GM12878 (cell line): ENCODE measurements around the gene HSPB1. TPM values are rescaled to one million over a fixed set of nuclear protein-coding genes. Genes with fewer than 3 reads are reported as not detected.

Experiments used
- ATAC-seq: fragments of 200-7000 bp; cut with Tn5 transposase; 3 replicates; pipeline ENCODE4 v1.9.1; 2020; ENCODE audit warnings: mild to moderate bottlenecking, moderate library complexity
- BruUV-seq: library from RNA; stranded (reverse); fragments of 400-500 nt; replicated peaks from 2 replicates; lab custom pipeline; 2021; lab: Mats Ljungman, UMichigan
- CTCF ChIA-PET: fragments of 300-600 bp; sonication (Branson Sonifier 250); formaldehyde crosslinking; extraction: SDS; loops from one replicate; lab custom pipeline; 2021; ENCODE audit warnings: inconsistent platforms; lab: Yijun Ruan, JAX
- POLR2A ChIA-PET: fragments of 350-600 bp; formaldehyde crosslinking; extraction: SDS; loops from one replicate; lab custom pipeline; 2021; ENCODE audit warnings: inconsistent platforms; lab: Charles Lee
- RAD21 ChIA-PET: fragments of 300-600 bp; sonication (Branson Sonifier 250); formaldehyde crosslinking; loops from one replicate; lab custom pipeline; 2023; ENCODE audit warnings: antibody characterized with exemption; ENCODE audit not compliant: unreplicated experiment; lab: Charles Lee
- SMC1A ChIA-PET: fragments of 300-600 bp; sonication (Branson Sonifier 250); formaldehyde crosslinking; loops from one replicate; lab custom pipeline; 2023; ENCODE audit not compliant: unreplicated experiment, uncharacterized antibody; lab: Charles Lee
- DNase-seq: peaks from one replicate; pipeline ENCODE4 v3.0.0-alpha.2; 2011; ENCODE audit warnings: low read depth, low spot score
- FAIRE-seq: peaks from 3 replicates; lab custom pipeline; 2011; peaks lifted over from hg19 to GRCh38; lab: Jason Lieb, UNC
- H2AFZ ChIP-seq: 2 replicates; pipeline ENCODE4 v1.6.0; 2011; ENCODE audit warnings: low read depth, low read length, control low read depth; ENCODE audit not compliant: control insufficient read depth
- H3K27ac ChIP-seq: 2 replicates; pipeline ENCODE4 v1.5.1; 2011; ENCODE audit warnings: control low read depth; ENCODE audit not compliant: control insufficient read depth, insufficient read depth
- H3K27me3 ChIP-seq, 2 experiments: replicated peaks in 1 of 2; 2 replicates each; pipeline versions ENCODE4 v1.6.0 to v1.6.1; 2011; ENCODE audit warnings: low read length in 1 of 2; ENCODE audit not compliant: control insufficient read depth in 2 of 2, insufficient read depth in 2 of 2
- H3K36me3 ChIP-seq, 2 experiments: 2 replicates each; pipeline ENCODE4 v1.5.1; 2011; ENCODE audit warnings: low read length in 1 of 2; ENCODE audit not compliant: control insufficient read depth in 2 of 2, insufficient read depth in 2 of 2
- H3K4me1 ChIP-seq: 2 replicates; pipeline ENCODE4 v1.6.1; 2011; ENCODE audit warnings: mild to moderate bottlenecking, low read length, moderate library complexity, mixed read lengths; ENCODE audit not compliant: control insufficient read depth, insufficient read depth
- H3K4me2 ChIP-seq: 2 replicates; pipeline ENCODE4 v1.6.0; 2011; ENCODE audit warnings: control low read depth; ENCODE audit not compliant: control insufficient read depth, insufficient read depth
- H3K4me3 ChIP-seq: fragments of 200-600 bp; sonication (generic); 2 replicates; pipeline ENCODE4 v1.5.1; 2016
- H3K79me2 ChIP-seq: 2 replicates; pipeline ENCODE4 v1.6.0; 2011; ENCODE audit warnings: low read length; ENCODE audit not compliant: control insufficient read depth, insufficient read depth
- H3K9ac ChIP-seq: 2 replicates; pipeline ENCODE4 v1.8.0; 2011; ENCODE audit warnings: low read length, control low read depth, mixed read lengths; ENCODE audit not compliant: control insufficient read depth, insufficient read depth
- H3K9me3 ChIP-seq: replicated peaks from 3 replicates; pipeline ENCODE4 v1.5.1; 2011; ENCODE audit warnings: mild to moderate bottlenecking, low read length; ENCODE audit not compliant: control insufficient read depth, insufficient read depth
- H4K20me1 ChIP-seq: 2 replicates; pipeline ENCODE4 v1.6.0; 2011; ENCODE audit not compliant: control insufficient read depth, insufficient read depth
- ATF7 ChIP-seq: fragments of 450-650 bp; IDR thresholded peaks from 2 replicates; pipeline ENCODE4 v1.6.1; 2016; ENCODE audit warnings: low read depth, mild to moderate bottlenecking
- EP300 ChIP-seq, 2 experiments: fragments of 150-350 bp in 1 of 2; IDR thresholded peaks; 2 replicates each; pipeline ENCODE4 v1.6.1; 2011 to 2012; ENCODE audit warnings: low read depth in 2 of 2, low read length in 2 of 2, borderline replicate concordance in 1 of 2, improper control_type of control experiment in 1 of 2, inconsistent platforms in 1 of 2; ENCODE audit not compliant: control insufficient read depth in 1 of 2
- IRF4 ChIP-seq: IDR thresholded peaks from 2 replicates; pipeline ENCODE4 v1.6.1; 2011; ENCODE audit warnings: low read depth, low read length
- KLF5 ChIP-seq: fragments of 450-650 bp; IDR thresholded peaks from 2 replicates; pipeline ENCODE4 v1.6.1; 2014; ENCODE audit warnings: mild to moderate bottlenecking; ENCODE audit not compliant: partially characterized antibody
- POLR2A ChIP-seq: IDR thresholded peaks from 2 replicates; pipeline ENCODE4 v1.6.1; 2011; ENCODE audit warnings: low read depth, mild to moderate bottlenecking, low read length
- POU2F2 ChIP-seq: IDR thresholded peaks from 3 replicates; pipeline ENCODE4 v1.6.1; 2011; ENCODE audit warnings: low read depth, mild to moderate bottlenecking, low read length, borderline replicate concordance
- RCOR1 ChIP-seq: conservative IDR thresholded peaks from 2 replicates; pipeline ENCODE4 v1.6.1; 2012; ENCODE audit warnings: low read depth, low read length, improper control_type of control experiment
- TCF7 ChIP-seq: IDR thresholded peaks from 2 replicates; pipeline ENCODE4 v1.6.1; 2014; ENCODE audit warnings: antibody characterized with exemption, borderline replicate concordance
- ZNF24 ChIP-seq: fragments of 450-650 bp; IDR thresholded peaks from 2 replicates; pipeline ENCODE4 v1.6.1; 2017; ENCODE audit warnings: antibody characterized with exemption, mild to moderate bottlenecking
- WGBS: methylation state at CpG from one replicate; pipeline ENCODE4 v1.1.6; 2016; ENCODE audit warnings: low lambda C conversion rate; ENCODE audit not compliant: insufficient replicate concordance, insufficient coverage; ENCODE audit errors: missing lambda C conversion rate; 5-methylcytosine and 5-hydroxymethylcytosine counted together
- in situ Hi-C: fragments of 300-500 bp; cut with MboI; formaldehyde crosslinking; loops from 9 replicates; pipeline ENCODE4 v1.14.3; 2018; ENCODE audit warnings: mixed read lengths
- intact Hi-C: fragments of 100-400 bp; cut with micrococcal nuclease; formaldehyde crosslinking; loops from one replicate; pipeline ENCODE4 v1.14.2; 2022; ENCODE audit not compliant: unreplicated experiment
- polyA plus RNA-seq, 11 experiments: library from polyadenylated mRNA; depleted of rRNA in 4 of 11; unstranded in 6 of 11; stranded (reverse) in 5 of 11; fragments of >200 nt; fragmentation: Nextera tagmentation in 4 of 11; fragmentation: Illumina TruSeq in 1 of 11; extraction: Ambion mirVana in 4 of 11; extraction: Trizol in 1 of 11; gene quantifications; 1 replicate in 1 of 11; 2 replicates in 10 of 11; pipeline versions ENCODE4 v1.2.1 to v1.2.3, GENCODE V29; 2011 to 2016; ENCODE audit warnings: inconsistent platforms in 2 of 11, missing spikeins in 2 of 11, low read depth in 1 of 11
- total RNA-seq, 4 experiments: library from RNA; depleted of rRNA in 3 of 4; stranded (reverse); fragments of >200 nt in 3 of 4; fragmentation: Illumina TruSeq in 1 of 4; extraction: Trizol in 1 of 4; gene quantifications; 2 replicates each; pipeline versions ENCODE4 v1.2.1 to v1.2.3, GENCODE V29; 2013 to 2021
- TF ChIP-seq, protein P1 (sequence below): fragments of 450-650 bp; IDR thresholded peaks from 2 replicates; pipeline ENCODE4 v1.6.1; 2017; ENCODE audit warnings: mild to moderate bottlenecking
- TF ChIP-seq, protein P2 (sequence below): IDR thresholded peaks from 2 replicates; pipeline ENCODE4 v1.6.1; 2011; ENCODE audit warnings: low read depth, mild to moderate bottlenecking, low read length, moderate library complexity, borderline replicate concordance; ENCODE audit errors: extremely low read depth
- TF ChIP-seq, protein P3 (sequence below): IDR thresholded peaks from 2 replicates; pipeline ENCODE4 v1.6.1; 2012; ENCODE audit warnings: low read depth, low read length, improper control_type of control experiment

Gene HSPB1
- total and polyA plus RNA-seq, 10 of the 15 experiments (the other 5 are each of a cell fraction or from before 2014, with no cell fraction given) = 13.7 to 297 (median 62.0) TPM

DNA sequence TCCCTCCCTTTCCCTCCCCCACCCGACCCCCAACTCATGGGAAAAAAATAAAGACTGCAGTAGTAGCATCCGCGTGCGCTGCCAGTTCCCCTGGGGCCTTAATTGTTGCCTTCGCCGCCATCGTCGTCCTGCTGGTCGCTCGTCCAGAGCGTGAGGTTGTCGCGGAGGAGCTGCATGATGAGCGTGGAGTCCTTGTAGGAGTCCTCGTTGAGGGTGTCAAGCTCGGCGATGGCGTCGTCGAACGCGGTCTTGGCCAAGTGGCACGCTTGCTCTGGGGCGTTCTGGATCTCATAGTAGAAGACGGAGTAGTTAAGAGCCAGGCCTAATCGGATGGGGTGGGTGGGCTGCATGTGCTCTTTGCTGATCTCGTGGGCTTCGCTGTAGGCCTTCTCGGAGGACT, 27.0 kb downstream of the HSPB1 start:
- ChIA-PET SMC1A (no interaction called here), CTCF (no interaction called here), POLR2A (interaction anchor here (0.6 kb wide), 1 partner anchor 291 kb away, joined by 5 read pairs; no protein-coding TSS in a partner anchor), RAD21 (interaction anchor here (0.5 kb wide), 1 partner anchor 145 kb away, joined by 3 read pairs; no protein-coding TSS in a partner anchor)
- no peak for TF ChIP-seq POU2F2
- TF ChIP-seq POLR2A = no peak
- TF ChIP-seq EP300 (IDR thresholded peaks at IDR 0.05; ENCODE audit: borderline replicate concordance in 1 of 2, control insufficient read depth in 1 of 2, low read depth in 2 of 2, low read length in 2 of 2) = no peak
- TF ChIP-seq, protein P1, sequence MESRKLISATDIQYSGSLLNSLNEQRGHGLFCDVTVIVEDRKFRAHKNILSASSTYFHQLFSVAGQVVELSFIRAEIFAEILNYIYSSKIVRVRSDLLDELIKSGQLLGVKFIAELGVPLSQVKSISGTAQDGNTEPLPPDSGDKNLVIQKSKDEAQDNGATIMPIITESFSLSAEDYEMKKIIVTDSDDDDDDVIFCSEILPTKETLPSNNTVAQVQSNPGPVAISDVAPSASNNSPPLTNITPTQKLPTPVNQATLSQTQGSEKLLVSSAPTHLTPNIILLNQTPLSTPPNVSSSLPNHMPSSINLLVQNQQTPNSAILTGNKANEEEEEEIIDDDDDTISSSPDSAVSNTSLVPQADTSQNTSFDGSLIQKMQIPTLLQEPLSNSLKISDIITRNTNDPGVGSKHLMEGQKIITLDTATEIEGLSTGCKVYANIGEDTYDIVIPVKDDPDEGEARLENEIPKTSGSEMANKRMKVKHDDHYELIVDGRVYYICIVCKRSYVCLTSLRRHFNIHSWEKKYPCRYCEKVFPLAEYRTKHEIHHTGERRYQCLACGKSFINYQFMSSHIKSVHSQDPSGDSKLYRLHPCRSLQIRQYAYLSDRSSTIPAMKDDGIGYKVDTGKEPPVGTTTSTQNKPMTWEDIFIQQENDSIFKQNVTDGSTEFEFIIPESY = no peak
- TF ChIP-seq IRF4 = no peak
- TF ChIP-seq TCF7 = no peak
- no peak for TF ChIP-seq RCOR1
- TF ChIP-seq, protein P2, sequence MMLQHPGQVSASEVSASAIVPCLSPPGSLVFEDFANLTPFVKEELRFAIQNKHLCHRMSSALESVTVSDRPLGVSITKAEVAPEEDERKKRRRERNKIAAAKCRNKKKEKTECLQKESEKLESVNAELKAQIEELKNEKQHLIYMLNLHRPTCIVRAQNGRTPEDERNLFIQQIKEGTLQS = no peak
- TF ChIP-seq, protein P3, sequence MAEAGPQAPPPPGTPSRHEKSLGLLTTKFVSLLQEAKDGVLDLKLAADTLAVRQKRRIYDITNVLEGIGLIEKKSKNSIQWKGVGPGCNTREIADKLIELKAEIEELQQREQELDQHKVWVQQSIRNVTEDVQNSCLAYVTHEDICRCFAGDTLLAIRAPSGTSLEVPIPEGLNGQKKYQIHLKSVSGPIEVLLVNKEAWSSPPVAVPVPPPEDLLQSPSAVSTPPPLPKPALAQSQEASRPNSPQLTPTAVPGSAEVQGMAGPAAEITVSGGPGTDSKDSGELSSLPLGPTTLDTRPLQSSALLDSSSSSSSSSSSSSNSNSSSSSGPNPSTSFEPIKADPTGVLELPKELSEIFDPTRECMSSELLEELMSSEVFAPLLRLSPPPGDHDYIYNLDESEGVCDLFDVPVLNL = no peak
- TF ChIP-seq KLF5 = no peak
- TF ChIP-seq ZNF24 = no peak
- TF ChIP-seq ATF7 = no peak
- DNase-seq = no peak
- BruUV-seq = no TSS peak
- Histone ChIP-seq H3K4me1 (no peaks in the 10 kb centered on the region), H3K27ac (no peak overlapping the region), H3K27me3 (no peaks in the 10 kb centered on the region), H3K4me2 (no peak overlapping the region), H3K4me3 (no peak overlapping the region), H2AFZ (no peak overlapping the region), H3K36me3 (peaks cover 15 to 36% of the 10 kb centered on the region in 2 experiments), H3K9me3 (no peaks in the 10 kb centered on the region), H4K20me1 (peaks cover 12% of the 10 kb centered on the region), H3K9ac (no peak overlapping the region), H3K79me2 (peaks cover 33% of the 10 kb centered on the region)
- ATAC-seq = no peak
- 96% methylated on average over 28 of the region's 29 CpGs for WGBS
- in situ Hi-C loops (no loop called here), intact Hi-C loops (no loop called here)
- no peak for FAIRE-seq
